Type B pancreatic cell (in vitro differentiated cells): ENCODE measurements around the gene ECT2L. TPM values are rescaled to one million over a fixed set of nuclear protein-coding genes. Genes with fewer than 3 reads are reported as not detected.

ENCODE experiments used
- DNase-seq: peaks from one replicate; pipeline ENCODE4 v3.0.0; 2021; ENCODE audit warnings: mixed read lengths; ENCODE audit not compliant: unreplicated experiment; ENCODE audit errors: extremely low spot score
- H3K27ac Mint-ChIP-seq: 2 replicates; pipeline ENCODE4 v1.8.0; 2021; ENCODE audit warnings: mild to moderate bottlenecking, mixed read lengths
- H3K27me3 Mint-ChIP-seq: 2 replicates; pipeline ENCODE4 v1.8.0; 2021; ENCODE audit warnings: mixed read lengths
- H3K36me3 Mint-ChIP-seq: 2 replicates; pipeline ENCODE4 v1.8.0; 2021; ENCODE audit warnings: mixed read lengths
- H3K4me1 Mint-ChIP-seq: one replicate; pipeline ENCODE4 v1.8.0; 2021; ENCODE audit warnings: mixed read lengths; ENCODE audit not compliant: unreplicated experiment
- H3K4me3 Mint-ChIP-seq: 2 replicates; pipeline ENCODE4 v1.8.0; 2021; ENCODE audit warnings: mild to moderate bottlenecking, mixed read lengths
- H3K9me3 Mint-ChIP-seq: 2 replicates; pipeline ENCODE4 v1.8.0; 2021; ENCODE audit warnings: mixed read lengths
- CTCF ChIP-seq: fragments of 200-600 bp; sonication (generic); conservative IDR thresholded peaks from 2 replicates; pipeline ENCODE4 v1.5.0; 2021; ENCODE audit warnings: antibody characterized with exemption, mild to moderate bottlenecking
- total RNA-seq: library from RNA; stranded (reverse); gene quantifications from 2 replicates; pipeline ENCODE4 v1.2.1, GENCODE V29; 2021; ENCODE audit warnings: low replicate concordance

The ECT2L gene
- total RNA-seq, 1 donor from 2014 or later = 0.07 TPM

GRCh38 chr6:138772596-138773176 is 23.2 kb upstream of the ECT2L start:
- no peaks in the 10 kb centered on the region for H3K27me3 Mint-ChIP-seq
- DNase-seq = no peak
- H3K9me3 Mint-ChIP-seq = no peaks in the 10 kb centered on the region
- H3K27ac Mint-ChIP-seq = peak overlapping the region; percentile 100
- TF ChIP-seq CTCF = no peak
- peak overlapping the region; percentile 100 for H3K4me3 Mint-ChIP-seq
- H3K4me1 Mint-ChIP-seq = peaks cover 11% of the 10 kb centered on the region
- no peaks in the 10 kb centered on the region for H3K36me3 Mint-ChIP-seq

- Mint-ChIP-seq H3K36me3 (peaks cover 3% of the 10 kb centered on the region), H3K27ac (peak within 1 kb of the TSS; percentile 100), H3K4me3 (peak within 1 kb of the TSS; percentile 100), H3K27me3 (no peaks in the 10 kb centered on the region), H3K4me1 (peaks cover 11% of the 10 kb centered on the region), H3K9me3 (no peaks in the 10 kb centered on the region)
- peak; percentile 91 for DNase-seq
- TF ChIP-seq CTCF = peak; percentile 34
Measured at GRCh38 chr6:138773177-138774091, 22.5 kb upstream of the ECT2L start, which contains the start of gene CCDC28A. Gene CCDC28A, plus strand, starts transcription at chr6:138773769. Its CDS starts 2,352 bp downstream, at chr6:138776121.

DNA sequence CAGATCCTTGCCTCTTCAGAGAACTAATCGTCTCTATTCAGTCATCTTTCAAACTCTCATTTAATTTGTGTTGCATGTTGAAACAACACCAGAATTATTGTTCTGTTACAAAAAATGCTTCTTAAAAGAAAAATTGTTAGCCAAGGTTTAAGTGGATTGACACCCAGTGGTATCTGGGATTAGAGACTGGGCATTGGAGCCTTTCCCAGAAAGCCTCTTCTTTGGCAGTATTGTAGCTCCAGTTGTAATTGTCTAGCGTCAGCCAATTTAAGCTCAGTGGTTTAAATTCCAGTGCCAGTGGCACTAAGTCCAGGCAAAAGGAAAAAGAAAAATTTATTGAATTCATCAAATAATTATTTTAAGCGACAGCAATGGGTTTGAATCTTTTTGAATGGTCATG is 21.5 kb upstream of the ECT2L start:
- DNase-seq = no peak
- no peak for TF ChIP-seq CTCF
- Mint-ChIP-seq H3K36me3 (peaks cover 4% of the 10 kb centered on the region), H3K4me3 (peak overlapping the region; percentile 100), H3K27ac (peak overlapping the region; percentile 100), H3K9me3 (no peaks in the 10 kb centered on the region), H3K27me3 (no peaks in the 10 kb centered on the region), H3K4me1 (peaks cover 11% of the 10 kb centered on the region)

DNA sequence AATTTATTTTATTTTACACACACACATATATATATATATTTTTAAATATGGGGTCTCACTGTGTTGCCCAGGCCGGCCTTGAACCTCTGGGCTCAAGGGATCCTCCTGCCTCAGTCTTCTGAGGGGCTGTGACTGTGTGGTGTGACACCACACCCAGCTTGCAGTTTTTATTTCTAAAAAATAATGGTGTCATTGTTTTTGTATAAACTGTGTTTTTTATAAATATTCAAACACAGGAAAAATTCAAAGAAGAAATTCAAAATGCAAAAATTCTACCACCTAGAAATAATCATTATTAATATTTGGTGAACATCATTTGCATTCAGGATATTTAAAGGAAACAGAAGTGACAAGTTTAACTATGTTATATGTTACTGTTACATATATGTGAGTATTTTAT is 19.2 kb upstream of the ECT2L start:
- Mint-ChIP-seq H3K4me1 (peaks cover 11% of the 10 kb centered on the region), H3K27ac (no peak overlapping the region), H3K27me3 (no peaks in the 10 kb centered on the region), H3K9me3 (no peaks in the 10 kb centered on the region), H3K4me3 (no peak overlapping the region), H3K36me3 (peaks cover 4% of the 10 kb centered on the region)
- no peak for TF ChIP-seq CTCF
- no peak for DNase-seq

DNA sequence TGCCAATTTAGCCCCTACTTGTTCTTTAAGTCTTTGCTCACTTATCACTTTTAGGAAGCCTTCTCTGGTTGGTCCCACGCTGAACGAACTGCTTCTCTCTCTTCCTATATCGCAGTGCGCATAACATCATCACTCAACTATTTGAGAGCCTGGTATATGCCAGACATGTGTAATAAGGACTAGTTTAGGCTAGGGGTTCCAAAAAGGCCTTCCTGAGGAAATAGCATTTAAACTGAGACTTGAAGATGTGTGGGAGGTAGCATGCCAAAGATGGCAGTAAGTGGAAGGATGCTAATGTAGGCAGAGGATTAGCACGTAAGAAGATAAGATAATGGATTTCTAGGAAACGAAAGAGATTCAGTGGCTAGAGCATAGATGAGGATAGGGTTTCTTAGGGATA is 17.6 kb upstream of the ECT2L start:
- no peak overlapping the region for H3K27ac Mint-ChIP-seq
- H3K9me3 Mint-ChIP-seq = no peaks in the 10 kb centered on the region
- H3K27me3 Mint-ChIP-seq = no peaks in the 10 kb centered on the region
- peaks cover 12% of the 10 kb centered on the region for H3K36me3 Mint-ChIP-seq
- no peak for DNase-seq
- H3K4me1 Mint-ChIP-seq = peaks cover 4% of the 10 kb centered on the region
- no peak for TF ChIP-seq CTCF
- H3K4me3 Mint-ChIP-seq = no peak overlapping the region
